Sigmoid colon (tissue), 3 donors: ENCODE results near the gene MET.

Experiments
- POLR2A ChIP-seq, 2 donors: fragments of 450-650 bp; IDR thresholded peaks; one replicate each; pipeline ENCODE4 v1.6.1; 2016; ENCODE audit warnings: antibody characterized with exemption in 2 of 2, mild to moderate bottlenecking in 2 of 2, moderate library complexity in 2 of 2
- TF ChIP-seq, protein P1 (sequence below), 4 experiments: fragments of 450-650 bp in 3 of 4; fragments of 200-600 bp in 1 of 4; IDR thresholded peaks; one replicate each; pipeline ENCODE4 v1.5.1; 2016 to 2019; ENCODE audit warnings: antibody characterized with exemption in 4 of 4, mild to moderate bottlenecking in 3 of 4, moderate library complexity in 2 of 4

GRCh38 chr7:116786791-116787443 is 114.9 kb downstream of the MET start:
- TF ChIP-seq, protein P1, sequence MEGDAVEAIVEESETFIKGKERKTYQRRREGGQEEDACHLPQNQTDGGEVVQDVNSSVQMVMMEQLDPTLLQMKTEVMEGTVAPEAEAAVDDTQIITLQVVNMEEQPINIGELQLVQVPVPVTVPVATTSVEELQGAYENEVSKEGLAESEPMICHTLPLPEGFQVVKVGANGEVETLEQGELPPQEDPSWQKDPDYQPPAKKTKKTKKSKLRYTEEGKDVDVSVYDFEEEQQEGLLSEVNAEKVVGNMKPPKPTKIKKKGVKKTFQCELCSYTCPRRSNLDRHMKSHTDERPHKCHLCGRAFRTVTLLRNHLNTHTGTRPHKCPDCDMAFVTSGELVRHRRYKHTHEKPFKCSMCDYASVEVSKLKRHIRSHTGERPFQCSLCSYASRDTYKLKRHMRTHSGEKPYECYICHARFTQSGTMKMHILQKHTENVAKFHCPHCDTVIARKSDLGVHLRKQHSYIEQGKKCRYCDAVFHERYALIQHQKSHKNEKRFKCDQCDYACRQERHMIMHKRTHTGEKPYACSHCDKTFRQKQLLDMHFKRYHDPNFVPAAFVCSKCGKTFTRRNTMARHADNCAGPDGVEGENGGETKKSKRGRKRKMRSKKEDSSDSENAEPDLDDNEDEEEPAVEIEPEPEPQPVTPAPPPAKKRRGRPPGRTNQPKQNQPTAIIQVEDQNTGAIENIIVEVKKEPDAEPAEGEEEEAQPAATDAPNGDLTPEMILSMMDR (IDR thresholded peaks at IDR 0.05) = no peak
- no peak for TF ChIP-seq POLR2A (IDR thresholded peaks at IDR 0.05)
